ENCODE results near the gene PPP2R5B.

- TF ChIP-seq ELK4 (IDR thresholded peaks at IDR 0.05; ENCODE audit: borderline replicate concordance, low read depth, low read length) (no peak), CTCF (tag by site-specific recombination; IDR thresholded peaks at IDR 0.05) (no peak), WT1 (tag by site-specific recombination; IDR thresholded peaks at IDR 0.05) (no peak), ZNF362 (tag by site-specific recombination; IDR thresholded peaks at IDR 0.05) (no peak), ZBTB26 (tag by site-specific recombination; optimal IDR thresholded peaks at IDR 0.05) (no peak), ZNF114 (tag by site-specific recombination; IDR thresholded peaks at IDR 0.05) (no peak), ZNF112 (tag by site-specific recombination; IDR thresholded peaks at IDR 0.05) (no peak), ZNF18 (tag by site-specific recombination; IDR thresholded peaks at IDR 0.05) (no peak), ZBTB10 (tag by site-specific recombination; IDR thresholded peaks at IDR 0.05) (no peak), ZNF302 (tag by site-specific recombination; IDR thresholded peaks at IDR 0.05; ENCODE audit: low read depth) (no peak), MEIS1 (CRISPR knock-in tag; IDR thresholded peaks at IDR 0.05; ENCODE audit: borderline replicate concordance) (no peak), ZBTB6 (tag by site-specific recombination; IDR thresholded peaks at IDR 0.05) (no peak), ZNF704 (tag by site-specific recombination; IDR thresholded peaks at IDR 0.05) (no peak)
Observed at GRCh38 chr11:64930340-64930739, 5.9 kb downstream of the PPP2R5B start.

All from HEK293 (cell line).